Measurements from ENCODE around the gene SMPD3. TPM values are rescaled to one million over a fixed set of nuclear protein-coding genes. Genes with fewer than 3 reads are reported as not detected.

Gene SMPD3
- total and polyA plus RNA-seq, 9 donors = 0.40 to 31.4 (median 2.2) TPM

- WGBS, 3 donors = 86 to 93% (median 89%) methylated on average over 2 of the region's 2 CpGs
- TF ChIP-seq CTCF (IDR thresholded peaks at IDR 0.05) (no peak), POLR2A (IDR thresholded peaks at IDR 0.05) (no peak), EP300 (IDR thresholded peaks at IDR 0.05) (no peak)
- intact Hi-C loops (cut with DNase I) = no loop called here
Measured at GRCh38 chr16:68463904-68464303, 15.6 kb upstream of the SMPD3 start.

GRCh38 chr16:68460067-68460466 lies 11.8 kb upstream of the SMPD3 start:
- no peaks in the 10 kb centered on the region for H3K9me3 ChIP-seq
- no peaks in the 10 kb centered on the region for H3K27me3 ChIP-seq
- 89 to 92% (median 91%) methylated on average over 3 of the region's 3 CpGs for WGBS, 3 donors
- H3K36me3 ChIP-seq = no peaks in the 10 kb centered on the region
- H3K4me3 ChIP-seq = no peak overlapping the region
- TF ChIP-seq POLR2A (IDR thresholded peaks at IDR 0.05) = no peak
- TF ChIP-seq EP300 (IDR thresholded peaks at IDR 0.05) = no peak
- no peak for TF ChIP-seq CTCF (IDR thresholded peaks at IDR 0.05)
- H3K4me1 ChIP-seq (ENCODE audit: insufficient read depth) = no peaks in the 10 kb centered on the region
- no peak for DNase-seq
- intact Hi-C loops (cut with DNase I) = no loop called here
- no peak overlapping the region for H3K27ac ChIP-seq

More at GRCh38 chr16:68463904-68464303, 15.6 kb upstream of the SMPD3 start:
- DNase-seq = no peak
- H3K36me3 ChIP-seq = no peaks in the 10 kb centered on the region
- no peaks in the 10 kb centered on the region for H3K4me1 ChIP-seq (ENCODE audit: insufficient read depth)
- no peaks in the 10 kb centered on the region for H3K9me3 ChIP-seq
- no peak overlapping the region for H3K4me3 ChIP-seq
- H3K27ac ChIP-seq = no peak overlapping the region
- no peaks in the 10 kb centered on the region for H3K27me3 ChIP-seq

- DNase-seq = no peak
- 79 to 92% (median 79%) methylated on average over 3 to 4 of the region's 4 CpGs for WGBS, 3 donors
- Histone ChIP-seq H3K9me3 (no peaks in the 10 kb centered on the region), H3K4me3 (no peak overlapping the region), H3K27me3 (no peaks in the 10 kb centered on the region), H3K36me3 (no peaks in the 10 kb centered on the region), H3K4me1 (ENCODE audit: insufficient read depth) (no peaks in the 10 kb centered on the region), H3K27ac (no peak overlapping the region)
- intact Hi-C loops (cut with DNase I) = no loop called here
- TF ChIP-seq POLR2A (IDR thresholded peaks at IDR 0.05) (no peak), CTCF (IDR thresholded peaks at IDR 0.05) (no peak), EP300 (IDR thresholded peaks at IDR 0.05) (no peak)
Measured at GRCh38 chr16:68459457-68459856, 11.1 kb upstream of the SMPD3 start.

GRCh38 chr16:68458551-68458950 lies 10.2 kb upstream of the SMPD3 start:
- Histone ChIP-seq H3K4me3 (no peak overlapping the region), H3K27ac (no peak overlapping the region), H3K27me3 (no peaks in the 10 kb centered on the region), H3K9me3 (no peaks in the 10 kb centered on the region), H3K4me1 (ENCODE audit: insufficient read depth) (no peaks in the 10 kb centered on the region), H3K36me3 (no peaks in the 10 kb centered on the region)
- intact Hi-C loops (cut with DNase I) = no loop called here
- no peak for TF ChIP-seq POLR2A (IDR thresholded peaks at IDR 0.05)
- TF ChIP-seq CTCF (IDR thresholded peaks at IDR 0.05) = no peak
- TF ChIP-seq EP300 (IDR thresholded peaks at IDR 0.05) = no peak
- WGBS, 3 donors = 82 to 86% (median 85%) methylated on average over 2 of the region's 2 CpGs
- no peak for DNase-seq
